Medulla oblongata (tissue), 1 donor: ENCODE results near the gene ANAPC4.
A peak's percentile ranks its signal among the peaks of the same experiment; 100 is the strongest.
"Not testable (repeated sequence)": the region's sequence is repeated elsewhere in the genome, so short reads cannot be mapped to it uniquely, and the experiment has no call there.

Experiments
- DNase-seq: peaks from one replicate; pipeline ENCODE4 v3.0.0-alpha.2; 2015; ENCODE audit errors: extremely low spot score

The ANAPC4 gene

GRCh38 chr4:25376754-25377571, at the start of gene ANAPC4:
TSS of gene ANAPC4 (plus strand) at chr4:25377263. CDS start at chr4:25377428, 165 bp downstream.
- DNase-seq: peak; percentile 90

GRCh38 chr4:25328463-25328862, 48.6 kb upstream of the ANAPC4 start:
- DNase-seq: not testable (repeated sequence)

GRCh38 chr4:25330335-25330734, 46.7 kb upstream of the ANAPC4 start:
- no peak for DNase-seq

GRCh38 chr4:25330905-25331808, 45.9 kb upstream of the ANAPC4 start:
- DNase-seq: peak; percentile 45

- DNase-seq: no peak
These were observed 33.4 kb upstream of the ANAPC4 start for GRCh38 chr4:25343671-25344070.

- DNase-seq: no peak
These were observed 31.3 kb upstream of the ANAPC4 start for GRCh38 chr4:25345744-25346143.

GRCh38 chr4:25346913-25347312, 30.1 kb upstream of the ANAPC4 start:
- DNase-seq: no peak

GRCh38 chr4:25347473-25347872, 29.6 kb upstream of the ANAPC4 start:
- no peak for DNase-seq

GRCh38 chr4:25347971-25348370, 29.1 kb upstream of the ANAPC4 start:
- no peak for DNase-seq

- DNase-seq: no peak
These were observed 26.5 kb upstream of the ANAPC4 start for GRCh38 chr4:25350561-25350960.

GRCh38 chr4:25351777-25352416, 25.2 kb upstream of the ANAPC4 start:
- no peak for DNase-seq

GRCh38 chr4:25356068-25356467, 21.0 kb upstream of the ANAPC4 start:
- DNase-seq: no peak

- no peak for DNase-seq
These were observed 18.4 kb upstream of the ANAPC4 start for GRCh38 chr4:25358515-25359275.

GRCh38 chr4:25361253-25361652, 15.8 kb upstream of the ANAPC4 start:
- no peak for DNase-seq

GRCh38 chr4:25367004-25367621, 9.9 kb upstream of the ANAPC4 start:
- peak; percentile 50 for DNase-seq

- DNase-seq: no peak
These were observed 9.2 kb upstream of the ANAPC4 start for GRCh38 chr4:25367877-25368276.

- no peak for DNase-seq
These were observed 8.7 kb upstream of the ANAPC4 start for GRCh38 chr4:25368315-25368714.

GRCh38 chr4:25370242-25370641, 6.8 kb upstream of the ANAPC4 start:
- no peak for DNase-seq

GRCh38 chr4:25372549-25372948, 4.5 kb upstream of the ANAPC4 start:
- DNase-seq: not testable (repeated sequence)

- DNase-seq: no peak
These were observed 741 bp downstream of the ANAPC4 start for GRCh38 chr4:25377572-25378436.
